Hematopoietic multipotent progenitor cell treated with erythropoietin and hydrocortisone succinate and interleukin-3 and kit ligand, for 17 days (in vitro differentiated cells): ENCODE data around the gene OR52E6.
A peak's percentile ranks its signal among the peaks of the same experiment; 100 is the strongest.

ENCODE experiments used
- DNase-seq: peaks from one replicate; pipeline ENCODE4 v3.0.0-alpha.2; 2015; ENCODE audit warnings: low spot score

The OR52E6 gene

GRCh38 chr11:5841797-5842196 lies at the start of gene OR52E6:
OR52E6 (minus strand) TSS chr11:5841897; CDS start chr11:5841897, 0 bp downstream.
- DNase-seq: no peak

- DNase-seq: peak; percentile 10
Observed at GRCh38 chr11:5891216-5891800, 49.6 kb upstream of the OR52E6 start.

- DNase-seq: no peak
Observed at GRCh38 chr11:5887661-5888060, 46.0 kb upstream of the OR52E6 start.

GRCh38 chr11:5887172-5887571 lies 45.5 kb upstream of the OR52E6 start:
- DNase-seq: no peak

GRCh38 chr11:5881756-5882155 lies 40.1 kb upstream of the OR52E6 start:
- no peak for DNase-seq

- no peak for DNase-seq
Observed at GRCh38 chr11:5880329-5880728, 38.6 kb upstream of the OR52E6 start, which contains the start of gene OR52E4. OR52E4 (plus strand) TSS chr11:5880629; CDS start chr11:5884293, 3,664 bp downstream.

- DNase-seq: no peak
Observed at GRCh38 chr11:5878564-5878963, 36.9 kb upstream of the OR52E6 start.

- DNase-seq: no peak
Observed at GRCh38 chr11:5865826-5866225, 24.1 kb upstream of the OR52E6 start.

GRCh38 chr11:5857590-5857989 lies 15.9 kb upstream of the OR52E6 start, which contains the start of gene OR52E8:
OR52E8 (minus strand) TSS chr11:5857690; CDS start chr11:5857690, 0 bp downstream.
- no peak for DNase-seq

GRCh38 chr11:5851002-5851401 lies 9.3 kb upstream of the OR52E6 start:
- DNase-seq: no peak

GRCh38 chr11:5847711-5848110 lies 6.0 kb upstream of the OR52E6 start:
- DNase-seq: no peak

- no peak for DNase-seq
Observed at GRCh38 chr11:5846701-5847100, 5.0 kb upstream of the OR52E6 start.

- DNase-seq: no peak
Observed at GRCh38 chr11:5837695-5838094, 4.0 kb downstream of the OR52E6 start.

- no peak for DNase-seq
Observed at GRCh38 chr11:5833446-5833845, 8.3 kb downstream of the OR52E6 start.

- no peak for DNase-seq
Observed at GRCh38 chr11:5831196-5831829, 10.4 kb downstream of the OR52E6 start.

GRCh38 chr11:5818245-5818886 lies 23.3 kb downstream of the OR52E6 start:
- DNase-seq: no peak

- no peak for DNase-seq
Observed at GRCh38 chr11:5815534-5815933, 26.2 kb downstream of the OR52E6 start.

- no peak for DNase-seq
Observed at GRCh38 chr11:5809905-5810795, 31.5 kb downstream of the OR52E6 start.

GRCh38 chr11:5809122-5809519 lies 32.6 kb downstream of the OR52E6 start:
- DNase-seq: no peak

GRCh38 chr11:5808500-5809121 lies 33.1 kb downstream of the OR52E6 start, which contains the start of gene OR52N2:
OR52N2 (plus strand) TSS chr11:5808924; CDS start chr11:5820336, 11,412 bp downstream.
- peak; percentile 84 for DNase-seq

GRCh38 chr11:5807580-5807979 lies 34.1 kb downstream of the OR52E6 start:
- no peak for DNase-seq

GRCh38 chr11:5803982-5804381 lies 37.7 kb downstream of the OR52E6 start:
- no peak for DNase-seq
